ENCODE data around the gene LDLRAD2. TPM values are rescaled to one million over a fixed set of nuclear protein-coding genes. Genes with fewer than 3 reads are reported as not detected.
A peak's percentile ranks its signal among the peaks of the same experiment; 100 is the strongest.

The LDLRAD2 gene
- total and polyA plus RNA-seq, 2 of the 8 experiments (the other 6 are each of a cell fraction or from before 2014, with no cell fraction given): 0.48 to 0.74 TPM

GRCh38 chr1:21782349-21782867 lies 29.7 kb upstream of the LDLRAD2 start (continued):
- TF ChIP-seq CHD7 (IDR thresholded peaks at IDR 0.05; ENCODE audit: insufficient replicate concordance, low read length) (no peak), BRCA1 (IDR thresholded peaks at IDR 0.05; ENCODE audit: low read depth, low read length) (no peak), ATF2 (IDR thresholded peaks at IDR 0.05; ENCODE audit: low read length) (0 out of 2 replicates have a peak, but pooled peaks have one; percentile 27), GTF2F1 (IDR thresholded peaks at IDR 0.05; ENCODE audit: borderline replicate concordance, low read depth, low read length) (no peak), E2F6 (IDR thresholded peaks at IDR 0.05) (no peak), RNF2 (IDR thresholded peaks at IDR 0.05; ENCODE audit: borderline replicate concordance, low read depth, low read length, missing control alignments, poor library complexity, severe bottlenecking) (no peak), CREB1 (IDR thresholded peaks at IDR 0.05) (peak; percentile 50), BACH1 (IDR thresholded peaks at IDR 0.05; ENCODE audit: low read length) (no peak)

Data from H1 (cell line).